ENCODE measurements around the gene DLG2.

Gene DLG2

DNA sequence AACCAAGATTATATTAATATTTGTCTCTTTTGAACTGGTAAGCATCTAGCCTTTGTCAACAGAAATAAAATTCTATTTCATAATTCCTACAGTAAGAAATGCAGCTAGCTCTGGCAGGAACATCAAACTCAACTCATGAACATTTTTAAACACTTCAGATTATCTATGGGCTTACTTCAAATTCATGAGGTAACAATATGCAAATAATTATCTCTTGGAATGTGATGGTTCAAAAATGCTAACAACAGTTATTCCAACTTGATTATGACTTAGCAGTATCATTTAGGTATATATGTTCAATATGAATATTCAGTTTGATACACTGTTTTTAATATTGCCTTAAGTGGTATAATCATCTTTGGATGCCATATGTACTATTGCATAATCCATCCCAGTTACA, 1237.4 kb downstream of the DLG2 start:
- Mint-ChIP-seq H3K9me3 (peaks cover 12% of the 10 kb centered on the region), H3K4me1 (no peaks in the 10 kb centered on the region), H3K27me3 (no peaks in the 10 kb centered on the region), H3K4me3 (no peak overlapping the region), H3K27ac (ENCODE audit: low read depth) (no peak overlapping the region), H3K36me3 (ENCODE audit: insufficient read depth) (no peaks in the 10 kb centered on the region)
- ATAC-seq (replicated peaks; ENCODE audit: extremely low read depth, poor library complexity, severe bottlenecking) (no peak), DNase-seq (ENCODE audit: low spot score in 2 of 2) (no peak)

DNA sequence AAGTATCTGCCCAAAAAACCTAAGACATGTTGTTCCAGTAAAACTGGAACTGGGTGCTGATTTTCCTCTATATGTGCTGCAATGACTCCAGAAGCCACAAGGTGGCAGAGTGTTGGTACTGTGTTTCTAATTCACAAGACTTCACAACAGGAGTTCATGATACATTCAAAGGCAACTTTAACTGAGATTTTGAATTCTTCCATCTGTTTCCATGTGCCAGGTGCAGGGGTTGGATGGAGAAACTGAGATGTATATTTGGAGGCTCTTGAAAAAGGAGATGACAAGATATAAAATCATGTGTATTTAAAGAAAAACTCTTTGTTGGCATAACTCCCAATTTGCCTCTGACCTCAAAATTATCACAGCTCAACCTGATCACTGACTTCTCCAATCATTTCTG, 1242.4 kb downstream of the DLG2 start:
- H3K27ac Mint-ChIP-seq (ENCODE audit: low read depth), result no peak overlapping the region
- ATAC-seq (replicated peaks; ENCODE audit: extremely low read depth, poor library complexity, severe bottlenecking), result no peak

DNA sequence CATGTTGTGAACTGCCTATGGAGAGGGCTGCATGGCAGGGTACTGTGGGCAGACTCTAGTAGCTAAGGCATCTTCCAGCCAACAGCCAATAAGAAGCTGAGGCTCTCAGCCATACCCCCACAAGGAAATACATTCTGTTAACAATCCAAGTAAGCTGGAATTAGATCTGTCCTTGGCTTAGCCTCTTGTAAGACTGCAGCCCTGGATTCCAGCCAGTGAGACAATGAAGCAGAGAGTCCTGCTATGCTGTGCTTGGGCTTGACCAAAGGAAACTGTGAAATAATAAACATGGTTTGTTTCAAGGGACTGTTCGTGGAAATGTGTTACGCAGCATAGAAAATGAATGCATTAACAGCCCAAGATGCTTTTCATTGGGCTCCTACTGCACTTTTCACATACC, 1243.6 kb downstream of the DLG2 start:
- Mint-ChIP-seq H3K27me3 (no peaks in the 10 kb centered on the region), H3K9me3 (peaks cover 6% of the 10 kb centered on the region), H3K27ac (ENCODE audit: low read depth) (no peak overlapping the region), H3K4me3 (no peak overlapping the region), H3K36me3 (ENCODE audit: insufficient read depth) (no peaks in the 10 kb centered on the region), H3K4me1 (no peaks in the 10 kb centered on the region)
- DNase-seq (ENCODE audit: low spot score in 2 of 2) (no peak), ATAC-seq (replicated peaks; ENCODE audit: extremely low read depth, poor library complexity, severe bottlenecking) (no peak)

More for the DNA sequence above, 1242.4 kb downstream of the DLG2 start:
- Mint-ChIP-seq H3K4me1 (no peaks in the 10 kb centered on the region), H3K36me3 (ENCODE audit: insufficient read depth) (no peaks in the 10 kb centered on the region), H3K27me3 (no peaks in the 10 kb centered on the region), H3K4me3 (no peak overlapping the region), H3K9me3 (peaks cover 6% of the 10 kb centered on the region)
- DNase-seq (ENCODE audit: low spot score in 2 of 2), result no peak

DNA sequence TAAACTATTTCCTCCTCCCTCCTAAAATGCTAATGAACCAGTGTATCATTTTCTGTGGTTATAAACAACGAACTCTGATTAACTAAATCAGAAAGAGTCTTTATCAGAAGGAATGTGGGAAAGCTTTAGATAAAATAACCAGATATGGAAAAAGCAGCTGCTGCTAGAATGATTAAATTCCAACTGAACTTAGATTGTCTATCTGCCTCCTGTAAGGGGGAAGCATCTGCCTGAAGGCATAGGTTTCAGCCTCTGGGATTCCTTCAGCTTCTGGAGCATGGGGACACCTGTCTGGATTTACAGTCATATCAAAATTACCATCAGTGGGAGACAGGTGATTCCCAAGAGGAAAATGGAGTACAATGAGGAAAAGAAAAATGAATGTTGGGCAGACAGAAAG, 1245.5 kb downstream of the DLG2 start:
- ATAC-seq (replicated peaks; ENCODE audit: extremely low read depth, poor library complexity, severe bottlenecking) (no peak), DNase-seq (ENCODE audit: low spot score in 2 of 2) (no peak)
- Mint-ChIP-seq H3K4me1 (no peaks in the 10 kb centered on the region), H3K9me3 (peaks cover 6% of the 10 kb centered on the region), H3K27ac (ENCODE audit: low read depth) (no peak overlapping the region), H3K4me3 (no peak overlapping the region), H3K27me3 (no peaks in the 10 kb centered on the region), H3K36me3 (ENCODE audit: insufficient read depth) (no peaks in the 10 kb centered on the region)

DNA sequence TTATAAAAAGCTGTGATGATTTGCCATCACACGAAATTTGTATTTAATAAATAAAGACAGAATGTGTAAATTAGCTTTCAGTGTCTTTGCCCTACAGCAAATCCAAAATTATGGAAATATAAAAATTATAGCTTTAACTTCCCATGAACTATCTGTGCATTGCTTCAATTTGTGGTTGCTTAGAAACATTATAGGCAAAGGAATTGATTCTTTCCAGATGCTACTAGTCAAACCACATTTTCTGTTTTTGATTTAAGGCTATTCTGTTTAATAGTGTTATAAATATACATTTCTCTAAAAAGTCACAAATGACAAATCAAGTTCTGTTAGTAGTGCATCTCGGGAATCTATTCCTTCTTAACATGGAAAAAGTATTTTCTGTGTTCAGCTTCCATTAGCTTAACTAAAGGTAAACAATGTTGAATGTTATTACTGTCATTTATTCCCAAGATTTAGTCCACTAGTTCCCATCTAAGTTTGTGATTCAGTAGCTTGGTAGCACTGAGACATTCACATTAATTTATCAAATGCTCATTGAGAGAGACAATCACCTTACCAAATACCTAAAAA, 1254.7 kb downstream of the DLG2 start:
- ATAC-seq (replicated peaks; ENCODE audit: extremely low read depth, poor library complexity, severe bottlenecking) (no peak), DNase-seq (ENCODE audit: low spot score in 2 of 2) (no peak)
- H3K4me1 Mint-ChIP-seq, result no peaks in the 10 kb centered on the region

DNA sequence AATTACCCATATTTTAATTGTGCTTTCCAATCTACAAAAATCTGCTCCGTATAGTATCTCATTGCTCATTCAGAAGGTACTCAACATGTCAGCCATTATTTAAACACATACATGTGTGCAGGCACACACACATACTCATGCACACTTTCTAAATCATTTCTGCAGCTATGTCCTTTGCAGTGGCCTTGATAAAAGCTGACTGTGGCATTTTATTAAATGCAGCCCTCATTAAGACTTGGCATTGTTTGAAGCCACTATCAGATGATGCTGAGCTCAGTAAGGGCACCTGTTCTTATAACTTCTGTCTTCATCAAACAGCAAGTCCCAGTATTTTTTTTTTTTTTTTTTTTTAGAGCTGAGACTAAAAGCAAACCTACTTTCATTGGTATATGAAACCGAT, 1269.1 kb downstream of the DLG2 start:
- DNase-seq (ENCODE audit: low spot score in 2 of 2), result no peak
- no peak overlapping the region for H3K27ac Mint-ChIP-seq (ENCODE audit: low read depth)
- ATAC-seq (replicated peaks; ENCODE audit: extremely low read depth, poor library complexity, severe bottlenecking), result no peak
- peaks cover 34% of the 10 kb centered on the region for H3K9me3 Mint-ChIP-seq
- H3K27me3 Mint-ChIP-seq, result no peaks in the 10 kb centered on the region
- no peaks in the 10 kb centered on the region for H3K36me3 Mint-ChIP-seq (ENCODE audit: insufficient read depth)
- no peaks in the 10 kb centered on the region for H3K4me1 Mint-ChIP-seq
- H3K4me3 Mint-ChIP-seq, result no peak overlapping the region

More for the DNA sequence above, 1254.7 kb downstream of the DLG2 start:
- no peaks in the 10 kb centered on the region for H3K27me3 Mint-ChIP-seq
- peaks cover 6% of the 10 kb centered on the region for H3K9me3 Mint-ChIP-seq
- H3K4me3 Mint-ChIP-seq, result no peak overlapping the region
- no peak overlapping the region for H3K27ac Mint-ChIP-seq (ENCODE audit: low read depth)
- H3K36me3 Mint-ChIP-seq (ENCODE audit: insufficient read depth), result peaks cover 3% of the 10 kb centered on the region

DNA sequence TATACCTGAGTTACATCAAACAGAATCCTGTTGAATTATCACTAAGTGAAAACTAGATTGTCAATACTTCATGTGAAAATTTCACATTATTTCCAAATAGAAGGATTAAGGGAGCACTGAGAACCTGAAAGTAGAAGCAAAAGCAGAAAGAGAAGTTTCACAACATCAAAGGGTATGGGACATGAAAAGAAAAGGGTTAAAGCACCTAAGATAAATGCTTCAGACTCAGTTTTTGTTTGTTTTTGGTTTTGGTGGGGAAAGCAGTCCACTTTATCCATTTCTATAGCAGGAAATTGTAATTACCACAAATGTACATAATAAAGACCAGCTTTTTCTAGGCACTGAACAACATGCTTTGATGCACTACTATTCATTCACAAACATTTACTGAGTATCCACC, 1271.2 kb downstream of the DLG2 start:
- Mint-ChIP-seq H3K4me1 (no peaks in the 10 kb centered on the region), H3K27me3 (no peaks in the 10 kb centered on the region), H3K36me3 (ENCODE audit: insufficient read depth) (no peaks in the 10 kb centered on the region), H3K9me3 (peaks cover 36% of the 10 kb centered on the region), H3K4me3 (no peak overlapping the region), H3K27ac (ENCODE audit: low read depth) (no peak overlapping the region)
- no peak for DNase-seq (ENCODE audit: low spot score in 2 of 2)
- ATAC-seq (replicated peaks; ENCODE audit: extremely low read depth, poor library complexity, severe bottlenecking), result no peak

DNA sequence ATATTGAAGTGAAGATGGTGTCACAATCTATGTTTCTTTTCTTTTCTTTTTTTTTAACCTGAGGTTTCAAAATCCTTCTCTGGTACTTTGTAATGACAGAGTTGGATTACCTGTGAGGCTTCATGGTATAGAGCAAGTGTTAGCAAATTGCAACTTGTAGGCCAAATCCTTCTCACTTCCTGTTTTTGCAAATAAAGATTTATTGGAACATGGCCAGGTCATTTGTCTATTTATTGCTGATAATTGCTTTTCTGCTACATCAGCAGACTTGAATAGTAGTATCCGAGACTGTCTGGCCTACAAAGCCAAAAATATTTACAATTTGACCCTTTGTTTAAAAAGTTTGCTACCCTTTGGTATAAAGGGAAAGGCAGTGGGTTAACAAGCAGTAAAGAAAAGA, 1281.5 kb downstream of the DLG2 start:
- H3K27me3 Mint-ChIP-seq, result no peaks in the 10 kb centered on the region
- H3K36me3 Mint-ChIP-seq (ENCODE audit: insufficient read depth), result no peaks in the 10 kb centered on the region
- no peaks in the 10 kb centered on the region for H3K4me1 Mint-ChIP-seq
- ATAC-seq (replicated peaks; ENCODE audit: extremely low read depth, poor library complexity, severe bottlenecking) (no peak), DNase-seq (ENCODE audit: low spot score in 2 of 2) (no peak)
- H3K9me3 Mint-ChIP-seq, result peaks cover 9% of the 10 kb centered on the region
- no peak overlapping the region for H3K27ac Mint-ChIP-seq (ENCODE audit: low read depth)
- H3K4me3 Mint-ChIP-seq, result no peak overlapping the region

DNA sequence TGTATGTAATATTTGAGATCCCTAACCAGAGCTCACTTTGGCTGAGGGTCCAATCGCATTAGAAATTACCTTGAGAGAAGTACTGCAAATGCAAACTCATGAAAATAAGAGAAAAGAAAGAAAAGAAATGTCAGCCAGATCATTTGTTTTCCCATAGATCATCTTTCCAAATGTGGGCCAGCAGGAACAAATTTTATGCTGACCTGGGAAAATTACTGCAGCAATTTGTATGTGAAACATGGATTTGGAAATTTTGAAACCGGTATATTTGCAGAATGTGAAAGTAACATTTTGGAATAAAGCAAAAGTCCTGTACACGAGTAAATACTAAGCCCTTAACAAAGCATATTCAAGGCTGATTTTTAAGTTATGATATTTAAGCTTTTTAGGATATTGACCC, 1282.1 kb downstream of the DLG2 start:
- no peak overlapping the region for H3K27ac Mint-ChIP-seq (ENCODE audit: low read depth)
- H3K4me3 Mint-ChIP-seq, result no peak overlapping the region
- ATAC-seq (replicated peaks; ENCODE audit: extremely low read depth, poor library complexity, severe bottlenecking) (no peak), DNase-seq (ENCODE audit: low spot score in 2 of 2) (no peak)
- H3K36me3 Mint-ChIP-seq (ENCODE audit: insufficient read depth), result no peaks in the 10 kb centered on the region
- H3K4me1 Mint-ChIP-seq, result no peaks in the 10 kb centered on the region
- peaks cover 14% of the 10 kb centered on the region for H3K9me3 Mint-ChIP-seq
- no peaks in the 10 kb centered on the region for H3K27me3 Mint-ChIP-seq

DNA sequence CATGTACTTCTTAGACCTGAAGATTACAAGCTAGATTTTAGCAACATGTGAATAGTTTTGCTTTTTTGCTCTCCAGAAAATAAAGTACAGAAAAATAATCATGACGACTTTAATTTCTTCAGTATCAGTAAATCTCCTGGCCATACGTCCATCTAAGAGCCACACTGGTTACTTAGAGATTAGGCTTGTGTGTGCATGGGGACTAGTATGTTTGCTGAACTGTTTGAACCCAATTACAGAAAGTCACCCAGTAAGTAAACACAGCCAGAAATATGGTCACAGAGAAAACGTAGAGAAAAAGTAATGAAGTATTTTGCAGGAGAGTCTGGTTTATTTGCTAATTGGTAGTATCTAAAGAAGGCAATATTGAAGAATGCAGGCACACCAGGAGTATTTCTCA, 1287.3 kb downstream of the DLG2 start:
- no peak for ATAC-seq (replicated peaks; ENCODE audit: extremely low read depth, poor library complexity, severe bottlenecking)
- Mint-ChIP-seq H3K27ac (ENCODE audit: low read depth) (no peak overlapping the region), H3K27me3 (no peaks in the 10 kb centered on the region), H3K4me1 (no peaks in the 10 kb centered on the region), H3K36me3 (ENCODE audit: insufficient read depth) (no peaks in the 10 kb centered on the region), H3K4me3 (no peak overlapping the region), H3K9me3 (peaks cover 25% of the 10 kb centered on the region)
- no peak for DNase-seq (ENCODE audit: low spot score in 2 of 2)

DNA sequence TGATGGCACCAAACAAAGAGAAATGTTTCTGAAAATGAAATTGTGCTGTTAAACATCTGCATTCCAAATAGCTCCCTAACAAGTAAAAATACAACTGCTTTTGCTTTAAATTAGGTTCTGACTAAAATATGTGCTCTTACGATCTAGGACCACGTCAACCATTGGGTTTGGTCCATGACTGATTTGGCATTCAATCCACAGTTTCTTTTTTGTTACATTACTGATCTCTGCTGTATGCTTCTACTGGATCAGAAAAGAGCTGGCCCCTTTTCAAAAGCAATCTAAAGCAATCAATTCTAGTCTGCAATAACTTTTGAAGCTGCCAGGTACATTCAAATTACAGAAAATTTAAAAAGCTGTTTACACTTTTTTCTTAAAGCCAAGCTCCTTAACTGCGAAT, 1293.9 kb downstream of the DLG2 start:
- Mint-ChIP-seq H3K27ac (ENCODE audit: low read depth) (no peak overlapping the region), H3K4me1 (no peaks in the 10 kb centered on the region), H3K27me3 (no peaks in the 10 kb centered on the region), H3K36me3 (ENCODE audit: insufficient read depth) (no peaks in the 10 kb centered on the region), H3K4me3 (no peak overlapping the region), H3K9me3 (peaks cover 6% of the 10 kb centered on the region)
- DNase-seq (ENCODE audit: low spot score in 2 of 2), result no peak
- ATAC-seq (replicated peaks; ENCODE audit: extremely low read depth, poor library complexity, severe bottlenecking), result no peak

DNA sequence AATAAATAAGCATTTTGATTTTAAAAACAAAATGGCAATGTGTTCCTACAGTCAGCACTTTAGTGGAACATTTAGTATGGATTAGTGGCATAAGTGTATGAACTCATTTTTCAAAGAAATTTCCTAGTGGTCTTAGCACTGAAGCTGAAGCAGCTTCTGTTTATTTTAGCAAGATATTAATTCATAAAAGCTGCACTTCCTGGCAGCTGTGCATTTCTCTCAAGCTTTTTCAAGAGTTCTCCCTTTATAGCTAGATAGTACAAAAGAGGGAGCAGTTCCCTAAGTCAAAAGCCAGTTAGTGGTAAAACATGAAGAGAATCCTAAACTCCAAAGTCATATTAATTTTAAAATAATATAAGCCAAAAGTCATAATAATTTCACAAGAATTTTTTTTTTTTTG, 1304.9 kb downstream of the DLG2 start:
- no peak overlapping the region for H3K4me3 Mint-ChIP-seq
- ATAC-seq (replicated peaks; ENCODE audit: extremely low read depth, poor library complexity, severe bottlenecking), result no peak
- no peaks in the 10 kb centered on the region for H3K36me3 Mint-ChIP-seq (ENCODE audit: insufficient read depth)
- no peaks in the 10 kb centered on the region for H3K4me1 Mint-ChIP-seq
- H3K27me3 Mint-ChIP-seq, result no peaks in the 10 kb centered on the region
- no peak for DNase-seq (ENCODE audit: low spot score in 2 of 2)
- peaks cover 37% of the 10 kb centered on the region for H3K9me3 Mint-ChIP-seq
- no peak overlapping the region for H3K27ac Mint-ChIP-seq (ENCODE audit: low read depth)

DNA sequence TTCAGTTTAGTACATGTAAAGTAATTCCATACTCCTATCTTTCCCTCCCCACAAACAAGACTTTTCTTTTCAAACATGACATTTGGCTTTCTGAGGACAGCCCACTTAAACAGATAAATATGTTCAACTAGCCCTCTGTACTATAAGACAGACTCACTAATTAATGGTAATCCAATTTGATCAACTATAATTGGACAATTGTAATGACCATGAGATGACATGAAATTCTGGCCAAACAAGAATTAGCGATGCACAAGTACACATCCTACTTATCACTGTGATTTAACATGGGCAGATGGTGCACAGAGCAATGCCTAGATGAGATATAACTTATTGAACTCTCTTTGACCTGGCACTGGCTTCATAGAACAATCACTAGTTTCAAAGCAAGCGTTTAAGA, 1307.3 kb downstream of the DLG2 start:
- ATAC-seq (replicated peaks; ENCODE audit: extremely low read depth, poor library complexity, severe bottlenecking), result no peak
- H3K36me3 Mint-ChIP-seq (ENCODE audit: insufficient read depth), result no peaks in the 10 kb centered on the region
- H3K4me3 Mint-ChIP-seq, result no peak overlapping the region
- no peaks in the 10 kb centered on the region for H3K27me3 Mint-ChIP-seq
- H3K4me1 Mint-ChIP-seq, result no peaks in the 10 kb centered on the region
- no peak overlapping the region for H3K27ac Mint-ChIP-seq (ENCODE audit: low read depth)
- peaks cover 31% of the 10 kb centered on the region for H3K9me3 Mint-ChIP-seq
- no peak for DNase-seq (ENCODE audit: low spot score in 2 of 2)
